Activated effector memory CD4-positive, alpha-beta T cell treated with anti-CD3 and anti-CD28 coated beads, Interleukin-2, amount 50 U/mL, for 16 hours (primary cell): ENCODE data around the gene RNU2-1.
"Not testable (repeated sequence)": the region's sequence is repeated elsewhere in the genome, so short reads cannot be mapped to it uniquely, and the experiment has no call there.

ENCODE experiments used
- DNase-seq: peaks from one replicate; pipeline ENCODE4 v3.0.0-alpha.2; 2020

RNU2-1 gene

DNA sequence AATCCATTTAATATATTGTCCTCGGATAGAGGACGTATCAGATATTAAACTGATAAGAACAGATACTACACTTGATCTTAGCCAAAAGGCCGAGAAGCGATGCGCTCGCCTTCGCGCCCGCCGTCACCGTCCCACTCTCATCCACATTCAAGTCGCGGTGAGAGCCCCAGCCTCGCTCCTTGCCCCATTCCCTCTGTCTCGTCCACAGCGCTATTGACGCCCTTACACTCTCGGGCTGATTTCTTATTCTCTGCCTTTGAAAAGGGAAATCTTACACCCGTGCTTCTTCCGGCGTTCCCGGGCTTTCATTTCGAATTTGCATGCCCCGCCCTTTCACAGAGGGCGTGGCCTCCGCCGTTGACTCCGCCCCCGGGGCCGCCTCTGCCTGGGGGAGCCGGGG lies at the start of gene RNU2-1:
RNU2-1 (minus strand) TSS at position 101 of the 400 bp plus-strand sequence.
- DNase-seq, result not testable (repeated sequence)

DNA sequence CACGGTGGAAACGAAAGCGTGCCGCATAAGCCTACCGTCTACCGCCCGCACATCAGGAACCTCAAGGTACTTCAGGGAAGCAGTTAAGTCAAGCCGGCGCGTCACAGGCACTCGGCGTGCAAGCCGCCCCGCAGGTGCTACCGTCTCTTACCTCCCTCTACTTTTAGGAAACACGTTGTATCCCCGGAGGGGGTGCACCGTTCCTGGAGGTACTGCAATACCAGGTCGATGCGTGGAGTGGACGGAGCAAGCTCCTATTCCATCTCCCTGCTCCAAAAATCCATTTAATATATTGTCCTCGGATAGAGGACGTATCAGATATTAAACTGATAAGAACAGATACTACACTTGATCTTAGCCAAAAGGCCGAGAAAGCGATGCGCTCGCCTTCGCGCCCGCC lies 39.1 kb upstream of the RNU2-1 start:
- DNase-seq, result not testable (repeated sequence)

DNA sequence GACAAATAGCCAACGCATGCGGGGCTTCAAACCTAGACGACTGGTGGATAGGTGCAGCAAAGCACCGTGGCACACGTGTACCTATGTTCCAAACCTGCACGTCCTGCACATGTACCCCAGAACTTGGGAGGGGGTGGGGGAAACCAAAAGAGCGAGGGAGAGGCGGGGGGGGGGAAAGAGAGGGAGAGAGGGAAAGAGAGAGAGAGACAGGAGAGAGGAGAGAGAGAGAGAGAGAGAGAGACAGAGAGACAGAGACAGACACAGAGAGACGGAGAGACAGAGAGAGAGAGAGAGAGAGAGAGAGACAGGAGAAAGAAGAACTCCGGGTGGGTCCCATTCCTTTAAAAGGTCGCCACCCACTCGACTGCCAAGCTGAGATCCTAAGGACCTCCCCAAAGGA lies 38.7 kb upstream of the RNU2-1 start:
- not testable (repeated sequence) for DNase-seq

- DNase-seq, result not testable (repeated sequence)
Observed at GRCh38 chr17:43270552-43271504, 37.1 kb upstream of the RNU2-1 start.

GRCh38 chr17:43246456-43246855 lies 12.7 kb upstream of the RNU2-1 start:
- DNase-seq, result not testable (repeated sequence)

GRCh38 chr17:43240596-43241352 lies 7.0 kb upstream of the RNU2-1 start:
- DNase-seq, result not testable (repeated sequence)

DNA sequence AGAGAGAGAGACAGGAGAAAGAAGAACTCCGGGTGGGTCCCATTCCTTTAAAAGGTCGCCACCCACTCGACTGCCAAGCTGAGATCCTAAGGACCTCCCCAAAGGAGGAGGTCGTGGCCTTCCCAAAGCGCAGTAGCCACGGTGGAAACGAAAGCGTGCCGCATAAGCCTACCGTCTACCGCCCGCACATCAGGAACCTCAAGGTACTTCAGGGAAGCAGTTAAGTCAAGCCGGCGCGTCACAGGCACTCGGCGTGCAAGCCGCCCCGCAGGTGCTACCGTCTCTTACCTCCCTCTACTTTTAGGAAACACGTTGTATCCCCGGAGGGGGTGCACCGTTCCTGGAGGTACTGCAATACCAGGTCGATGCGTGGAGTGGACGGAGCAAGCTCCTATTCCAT lies 5.8 kb upstream of the RNU2-1 start:
- DNase-seq, result not testable (repeated sequence)

DNA sequence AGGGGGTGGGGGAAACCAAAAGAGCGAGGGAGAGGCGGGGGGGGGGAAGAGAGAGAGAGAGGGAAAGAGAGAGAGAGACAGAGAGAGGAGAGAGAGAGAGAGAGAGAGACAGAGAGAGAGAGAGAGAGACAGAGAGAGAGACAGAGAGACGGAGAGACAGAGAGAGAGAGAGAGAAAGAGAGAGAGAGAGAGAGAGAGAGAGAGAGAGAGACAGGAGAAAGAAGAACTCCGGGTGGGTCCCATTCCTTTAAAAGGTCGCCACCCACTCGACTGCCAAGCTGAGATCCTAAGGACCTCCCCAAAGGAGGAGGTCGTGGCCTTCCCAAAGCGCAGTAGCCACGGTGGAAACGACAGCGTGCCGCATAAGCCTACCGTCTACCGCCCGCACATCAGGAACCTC lies 514 bp downstream of the RNU2-1 start:
- DNase-seq, result not testable (repeated sequence)

- DNase-seq, result peak; percentile 69
Observed at GRCh38 chr17:43232021-43232699, 1.6 kb downstream of the RNU2-1 start.

DNA sequence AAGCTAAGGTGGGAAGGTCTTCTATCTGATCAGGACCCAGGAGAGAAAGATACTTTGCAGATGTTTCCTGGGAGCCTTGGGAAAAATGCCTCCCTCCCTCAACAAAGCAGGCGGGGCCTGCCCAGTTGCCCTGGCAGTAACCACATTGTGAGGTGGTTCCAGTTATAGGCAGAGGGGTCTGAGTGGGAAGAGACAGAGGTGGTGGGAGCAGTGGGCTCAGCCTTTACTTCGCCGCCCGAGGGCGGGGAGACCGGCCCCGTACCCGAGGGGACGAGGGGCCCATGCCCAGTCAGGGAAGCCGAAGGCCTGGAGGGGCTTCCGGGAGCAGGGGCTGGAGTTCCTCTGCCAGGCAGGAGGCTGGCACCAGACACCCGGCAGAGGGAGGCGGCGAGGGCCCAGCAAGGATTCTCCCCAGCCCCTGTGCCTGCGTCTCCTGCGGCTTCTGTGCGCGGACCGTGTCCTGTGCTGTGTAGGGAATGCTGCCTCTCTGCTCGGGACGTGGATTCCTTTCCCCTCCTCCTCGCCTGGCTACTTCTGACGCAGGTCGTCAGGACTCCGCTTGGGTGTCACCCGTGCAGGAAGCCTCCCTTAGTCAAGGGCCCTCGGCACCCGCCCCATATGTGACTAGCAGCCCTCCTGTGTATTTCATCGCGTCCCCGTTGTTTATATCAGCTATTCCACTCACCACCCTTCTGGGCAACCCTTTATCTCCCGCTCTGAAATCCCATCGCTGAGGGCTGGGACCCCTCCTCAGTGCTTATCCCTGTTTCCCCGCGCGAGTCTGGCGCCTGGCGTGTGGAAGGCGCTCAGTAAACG lies 2.4 kb downstream of the RNU2-1 start:
- not testable (repeated sequence) for DNase-seq

GRCh38 chr17:43228020-43228782 lies 5.6 kb downstream of the RNU2-1 start, which contains the start of gene CCDC200:
TSS of gene CCDC200 (minus strand) at chr17:43228623. CDS start at chr17:43228554, 69 bp downstream.
- not testable (repeated sequence) for DNase-seq

DNA sequence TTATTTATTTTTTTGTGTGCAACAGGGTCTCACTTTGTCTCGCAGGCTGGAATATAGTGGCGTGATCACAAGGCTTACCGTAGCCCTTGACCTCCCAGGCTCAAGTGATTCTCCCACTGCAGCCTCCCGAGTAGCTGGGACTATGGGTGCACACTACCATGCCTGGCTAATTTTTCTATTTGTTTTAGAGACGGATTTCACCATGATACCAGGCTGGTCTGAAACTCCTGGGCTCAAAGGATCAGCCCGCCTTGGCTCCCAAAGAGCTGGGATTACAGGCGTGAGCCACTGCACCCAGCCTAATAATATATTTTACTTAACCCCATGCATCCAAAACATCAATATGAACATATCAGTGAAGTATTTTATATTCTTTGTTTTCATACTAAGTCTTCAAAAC lies 7.4 kb downstream of the RNU2-1 start:
- no peak for DNase-seq

DNA sequence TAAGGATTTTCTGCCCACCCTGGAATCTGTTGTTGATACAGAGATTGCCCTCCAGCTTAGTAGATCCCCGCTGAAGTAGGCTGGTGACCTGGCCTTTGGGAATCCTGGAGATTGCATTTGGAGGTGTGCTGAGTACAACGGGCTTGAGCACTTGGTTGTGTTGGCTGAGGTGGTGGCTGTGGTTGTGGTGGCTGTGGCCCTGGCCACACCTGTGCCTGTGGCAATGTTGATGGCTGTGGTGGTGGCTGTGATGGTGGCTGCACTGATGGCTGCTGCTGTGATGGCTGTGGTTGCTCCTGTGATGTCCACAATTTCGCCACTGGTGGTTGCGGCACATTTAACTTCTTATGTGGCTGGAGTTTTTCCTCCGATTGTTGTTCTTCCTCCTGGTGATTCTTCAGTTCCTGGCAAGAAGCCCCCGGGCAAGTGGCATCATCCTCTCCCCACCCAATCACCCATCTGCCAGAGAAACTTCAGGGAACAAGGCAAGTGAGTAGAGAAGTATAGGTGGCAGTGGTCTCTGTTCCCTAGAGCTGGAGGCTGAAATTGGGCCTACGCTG lies 9.6 kb downstream of the RNU2-1 start:
- no peak for DNase-seq

GRCh38 chr17:43220511-43221125 lies 13.2 kb downstream of the RNU2-1 start:
- DNase-seq, result no peak

- DNase-seq, result no peak
Observed at GRCh38 chr17:43219746-43220380, 13.9 kb downstream of the RNU2-1 start.

GRCh38 chr17:43219001-43219400 lies 14.8 kb downstream of the RNU2-1 start:
- DNase-seq, result no peak

GRCh38 chr17:43217614-43218087 lies 16.1 kb downstream of the RNU2-1 start:
- no peak for DNase-seq

DNA sequence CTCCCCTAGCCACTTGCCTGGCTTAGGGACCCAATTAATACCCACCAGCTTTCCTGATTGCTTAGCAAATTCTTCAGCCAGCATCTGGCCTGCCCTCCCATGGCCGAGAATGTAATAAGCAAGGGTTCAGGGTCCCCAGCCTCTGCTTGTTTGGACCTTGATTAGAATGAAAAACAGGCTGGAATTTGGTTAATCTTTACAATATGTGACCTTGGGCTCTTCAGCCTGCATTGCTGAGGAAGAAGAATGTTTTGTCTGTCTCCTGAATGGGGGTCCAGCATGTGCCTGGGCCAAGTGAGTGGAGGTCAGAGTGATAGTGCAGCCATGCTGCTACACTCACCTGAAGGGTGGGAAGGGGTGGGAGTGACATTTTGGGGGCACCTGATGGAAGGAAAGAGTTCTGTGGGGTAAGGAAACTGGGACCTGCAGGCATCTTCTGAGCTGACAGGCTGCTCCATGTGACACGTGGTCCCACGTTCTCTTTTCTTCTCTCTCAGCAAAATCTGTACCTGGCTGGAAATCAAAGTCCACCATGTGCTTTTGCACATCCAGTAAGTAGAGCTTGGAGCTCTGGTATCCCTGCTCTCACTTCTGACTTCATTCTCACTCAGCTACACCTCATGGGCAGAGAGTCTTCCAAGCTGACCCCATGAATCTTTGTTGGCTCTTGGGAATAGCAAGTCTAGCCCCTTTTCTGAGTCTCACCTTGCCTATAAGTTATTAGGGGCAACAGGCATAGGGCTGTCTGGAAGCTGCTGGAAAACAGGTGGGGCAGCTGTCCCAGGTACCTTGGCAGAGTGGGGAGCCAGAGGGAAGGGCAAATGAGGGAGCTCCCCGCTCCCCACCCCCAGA lies 16.8 kb downstream of the RNU2-1 start:
- DNase-seq, result no peak

DNA sequence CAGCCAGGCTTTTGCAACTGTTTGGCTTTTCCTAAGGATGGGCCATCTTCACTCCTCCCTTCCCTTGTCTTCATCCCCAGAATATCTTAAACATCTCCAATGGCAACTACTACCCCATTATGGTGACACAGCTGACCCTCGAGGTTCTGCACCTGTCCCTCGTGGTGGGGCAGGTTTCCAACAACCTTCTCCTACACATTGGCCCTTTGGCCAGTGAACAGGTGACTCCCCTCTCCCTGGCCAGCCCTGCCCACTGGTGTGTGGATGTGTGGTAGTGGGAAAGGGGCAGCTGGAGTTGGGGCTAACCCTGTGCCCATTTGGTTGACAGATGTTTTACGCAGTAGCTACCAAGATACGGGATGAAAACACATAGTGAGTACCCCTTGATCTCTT lies 17.4 kb downstream of the RNU2-1 start:
- DNase-seq, result no peak
